HG03045 (cell line): ENCODE data around the gene GADD45A.
A peak's percentile ranks its signal among the peaks of the same experiment; 100 is the strongest.
"Not testable (repeated sequence)": the region's sequence is repeated elsewhere in the genome, so short reads cannot be mapped to it uniquely, and the experiment has no call there.

Experiments used
- ATAC-seq: cut with Tn5 transposase; IDR thresholded peaks from one replicate; pipeline ENCODE4 v1.9.1; 2021; ENCODE audit warnings: mild to moderate bottlenecking, moderate library complexity; ENCODE audit not compliant: unreplicated experiment

Gene GADD45A

DNA sequence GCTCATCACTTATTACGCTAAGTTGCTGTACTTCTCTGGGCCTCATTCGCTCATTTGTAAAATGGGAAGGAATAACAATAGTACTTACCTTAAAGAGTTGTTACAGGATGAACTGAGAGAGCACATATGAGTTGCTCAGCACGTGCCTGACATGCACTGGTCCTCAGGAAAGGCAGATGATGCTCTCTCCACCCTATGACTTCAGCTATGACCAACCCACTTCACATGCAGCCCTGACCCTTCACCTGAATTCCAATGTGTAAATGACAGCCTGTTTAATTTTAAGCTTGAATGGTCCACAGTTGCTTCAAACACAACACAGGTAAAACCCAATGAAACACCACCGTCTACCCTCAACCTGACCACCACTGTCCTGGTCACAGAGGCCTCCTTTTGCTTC, 32.9 kb downstream of the GADD45A start:
- no peak for ATAC-seq

DNA sequence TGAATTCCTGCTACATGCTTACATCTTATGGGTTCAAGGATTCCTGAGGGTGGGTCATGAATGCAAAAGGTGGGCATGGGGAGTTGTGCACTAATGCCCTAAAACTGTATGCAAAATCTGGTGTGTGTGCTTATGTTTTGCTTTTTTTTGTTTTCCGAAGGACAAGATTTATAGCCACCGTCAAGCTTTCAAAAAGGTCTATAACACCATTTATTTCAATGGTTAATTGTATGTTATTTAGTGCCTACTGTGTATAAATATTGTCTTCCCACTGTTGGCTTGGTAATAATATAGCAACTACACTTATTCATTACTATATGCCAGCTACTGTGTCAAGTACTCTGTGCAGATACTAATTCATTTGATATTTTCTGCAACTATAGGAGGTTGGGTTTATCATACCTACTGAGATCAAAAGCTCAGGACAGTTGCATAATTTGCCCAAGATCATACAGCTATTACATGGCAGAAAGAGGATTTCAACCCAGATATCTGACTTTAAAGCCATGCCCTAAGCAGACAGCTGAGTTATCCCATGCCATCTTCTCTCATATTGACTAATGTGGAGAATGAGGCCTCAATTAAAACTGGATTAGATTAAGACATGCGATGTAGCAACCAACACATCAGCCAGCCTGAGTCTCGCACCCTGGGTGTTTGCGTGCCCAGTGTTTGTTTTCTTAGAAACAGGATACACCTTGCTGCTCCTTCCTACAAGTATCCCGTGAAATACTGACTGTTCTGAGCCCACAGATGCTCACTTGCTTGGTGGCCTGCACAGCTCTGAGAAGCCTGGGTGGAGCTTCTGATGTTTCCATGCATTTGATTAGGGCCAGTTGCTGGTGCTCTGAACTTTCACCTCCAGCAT, 34.6 kb downstream of the GADD45A start:
- no peak for ATAC-seq

DNA sequence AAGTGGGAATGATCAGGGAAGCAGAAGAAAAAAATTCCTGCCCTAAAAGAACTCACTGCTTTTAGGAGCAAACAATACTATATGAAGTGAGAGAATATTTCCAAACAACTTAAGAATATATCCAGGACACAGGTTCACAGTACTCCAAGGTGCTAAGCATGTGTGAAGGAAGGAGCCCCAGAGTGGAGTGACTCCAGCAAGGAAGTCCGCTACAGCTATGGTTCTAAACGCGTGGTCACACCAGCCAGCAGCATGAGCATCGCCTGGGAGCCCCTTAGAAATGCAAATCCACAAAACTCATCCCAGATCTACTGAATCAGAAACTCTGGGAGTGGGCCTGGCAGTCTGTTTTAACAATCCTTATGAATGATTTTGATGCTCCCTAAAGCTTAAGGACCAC, 36.1 kb downstream of the GADD45A start:
- ATAC-seq, result no peak

DNA sequence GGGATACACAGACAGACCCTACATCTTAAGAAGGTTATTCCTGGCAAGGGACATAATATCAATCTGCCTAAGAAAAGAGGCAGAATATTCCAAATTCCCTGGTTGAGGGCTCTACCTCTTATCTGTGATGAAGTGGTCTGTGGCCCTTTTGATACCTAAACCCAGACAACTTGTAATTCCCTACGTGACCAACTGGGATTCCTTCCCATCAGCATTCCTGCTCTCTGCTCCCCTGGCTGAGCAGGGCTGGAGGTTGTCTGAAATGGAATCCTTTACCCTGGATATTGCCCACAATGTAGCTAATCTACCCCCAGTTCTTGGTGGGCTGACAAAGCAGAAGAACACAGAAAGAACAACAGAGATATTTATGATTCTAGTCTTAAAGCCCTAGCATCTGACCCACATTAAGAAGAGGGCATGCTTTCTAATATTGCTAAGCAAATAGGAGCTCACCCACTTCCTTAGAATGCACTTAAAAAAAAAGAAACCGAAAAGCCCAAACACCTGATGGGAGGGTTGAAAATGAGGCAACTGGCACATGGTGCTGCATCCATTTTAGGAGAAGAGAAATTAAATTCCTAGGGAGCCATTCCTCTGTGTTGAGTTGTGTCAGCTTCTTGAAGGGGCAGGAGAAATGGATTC, 36.8 kb downstream of the GADD45A start:
- no peak for ATAC-seq

DNA sequence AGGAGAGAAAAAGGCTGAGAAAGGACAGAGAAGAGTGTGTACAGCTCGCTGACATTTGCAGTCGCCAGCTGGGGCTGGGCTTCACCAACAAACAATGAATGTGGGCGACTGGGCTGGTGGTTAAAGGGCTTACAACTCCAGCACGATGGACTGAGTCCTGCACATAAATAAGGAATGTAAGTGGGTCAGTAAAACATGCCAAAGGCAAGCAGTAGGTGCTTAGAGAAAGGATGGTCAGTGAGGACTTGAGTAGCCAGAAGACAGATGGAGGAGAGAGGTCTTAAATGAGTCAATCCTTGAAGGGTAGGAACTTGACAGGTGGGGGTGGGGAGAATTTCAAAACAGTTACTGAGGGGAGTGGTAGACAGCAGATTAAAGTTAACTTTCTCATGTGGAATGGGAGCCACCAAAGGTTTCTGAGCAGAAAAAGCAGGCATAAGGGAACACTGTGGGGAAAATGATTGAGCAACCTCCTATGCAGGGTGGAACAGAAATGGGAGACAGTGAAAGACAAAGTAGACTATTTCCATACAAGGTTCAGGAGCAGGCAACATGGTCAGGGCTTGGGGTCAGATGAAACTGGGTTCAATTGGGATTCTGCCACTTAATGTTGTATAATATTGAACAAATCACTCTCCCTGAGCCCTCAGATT, 37.4 kb downstream of the GADD45A start:
- ATAC-seq, result no peak

DNA sequence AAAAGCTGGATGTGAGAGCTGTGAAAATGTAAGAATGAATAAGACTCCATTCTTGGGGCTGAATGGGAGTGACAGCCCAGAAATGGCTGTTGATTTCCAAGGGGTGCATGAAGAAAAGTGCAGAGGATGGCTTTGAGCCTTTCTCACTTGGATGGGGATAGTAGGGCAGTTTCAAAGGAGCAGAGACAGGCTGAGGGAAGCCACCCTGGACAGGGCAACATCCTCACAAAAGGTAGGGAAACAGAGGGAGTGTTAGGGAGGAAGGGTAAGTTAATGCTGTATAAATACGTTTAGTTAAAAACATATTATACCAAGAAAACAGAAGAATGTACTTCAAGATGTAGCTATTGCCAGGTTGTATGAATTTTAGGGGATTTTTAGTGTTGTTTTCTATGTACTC, 38.1 kb downstream of the GADD45A start:
- ATAC-seq, result no peak

DNA sequence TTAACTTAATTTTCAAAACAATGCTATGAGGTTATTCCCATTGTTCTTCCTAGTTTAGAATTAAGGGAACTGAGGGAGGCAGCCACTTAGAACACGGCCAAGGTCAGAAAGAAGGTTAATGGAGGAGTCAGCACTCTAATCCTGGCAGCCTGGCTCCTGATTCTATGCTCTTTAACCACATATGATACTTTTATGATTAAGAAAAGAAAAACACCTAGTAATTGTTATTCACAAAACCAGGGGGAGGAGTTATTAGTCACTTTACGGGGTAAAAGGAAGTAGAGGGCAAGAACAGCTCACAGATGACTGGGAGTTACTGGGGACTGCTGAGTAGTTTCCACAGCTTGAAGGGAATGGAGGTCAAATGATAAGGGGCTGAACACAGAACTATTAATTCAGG, 38.6 kb downstream of the GADD45A start:
- ATAC-seq, result peak; percentile 76

DNA sequence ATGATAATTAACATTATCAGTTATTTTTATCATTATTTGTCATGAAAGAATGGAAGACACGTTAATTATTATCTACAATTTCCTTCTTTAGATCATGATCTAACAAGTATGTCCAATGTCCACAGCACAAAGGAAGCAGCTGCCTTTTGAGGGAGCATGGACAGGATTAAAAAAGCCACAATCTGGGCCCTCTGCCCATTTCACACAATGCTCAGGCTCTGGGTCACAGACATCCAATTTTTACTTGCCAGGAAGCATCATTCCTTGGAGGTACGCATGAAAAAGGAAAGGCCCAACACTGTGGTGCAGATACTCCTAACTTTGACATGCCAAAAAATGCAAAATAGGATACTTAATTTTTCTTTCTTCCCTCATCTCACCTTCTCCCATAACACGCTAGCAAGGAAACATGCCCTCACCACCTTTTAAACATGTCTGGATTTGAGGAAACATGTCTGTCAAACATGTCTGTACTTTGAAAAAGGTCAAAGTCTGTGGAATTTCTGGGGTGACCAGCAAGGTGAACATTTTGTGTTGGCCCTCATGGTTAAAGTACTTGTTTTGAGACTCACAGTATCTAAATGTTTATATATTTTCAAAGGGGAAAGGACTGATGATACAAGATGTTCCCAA, 40.0 kb downstream of the GADD45A start:
- no peak for ATAC-seq

DNA sequence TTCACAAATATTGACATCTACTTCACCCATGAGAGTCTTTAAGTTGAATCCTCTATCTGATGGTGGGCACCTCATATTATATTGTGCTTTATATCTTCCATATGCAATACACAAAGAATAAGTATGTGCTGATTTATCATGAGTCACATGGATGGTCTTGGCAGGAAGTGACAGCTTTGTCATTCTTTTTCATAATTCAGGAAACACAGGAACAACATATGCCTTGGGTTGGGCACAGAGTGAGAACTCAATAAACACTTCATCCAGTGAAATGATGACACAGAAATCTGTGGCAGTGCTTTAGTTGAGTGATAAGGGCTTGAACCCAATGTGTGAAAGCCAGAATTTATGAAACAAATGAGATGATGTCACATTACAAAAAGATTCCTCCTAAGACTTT, 41.2 kb downstream of the GADD45A start:
- no peak for ATAC-seq

DNA sequence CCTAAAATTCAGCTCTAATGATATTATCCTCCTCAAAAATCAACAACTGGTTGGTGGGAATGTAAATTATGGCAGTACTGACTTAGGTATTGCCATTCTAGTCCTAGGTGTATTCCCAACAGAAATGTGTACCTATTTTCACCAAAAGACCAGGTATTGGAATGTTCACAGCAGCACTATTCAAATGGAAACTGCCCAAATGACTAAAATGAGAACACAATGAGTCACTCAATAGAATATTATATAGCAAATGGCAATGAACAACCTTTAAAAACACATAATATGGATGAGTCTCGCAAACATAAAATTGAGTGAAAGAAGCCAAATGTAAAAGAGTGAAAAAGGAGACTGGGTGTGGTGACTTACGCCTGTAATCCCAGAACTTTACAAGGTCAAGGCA, 44.9 kb downstream of the GADD45A start:
- no peak for ATAC-seq

DNA sequence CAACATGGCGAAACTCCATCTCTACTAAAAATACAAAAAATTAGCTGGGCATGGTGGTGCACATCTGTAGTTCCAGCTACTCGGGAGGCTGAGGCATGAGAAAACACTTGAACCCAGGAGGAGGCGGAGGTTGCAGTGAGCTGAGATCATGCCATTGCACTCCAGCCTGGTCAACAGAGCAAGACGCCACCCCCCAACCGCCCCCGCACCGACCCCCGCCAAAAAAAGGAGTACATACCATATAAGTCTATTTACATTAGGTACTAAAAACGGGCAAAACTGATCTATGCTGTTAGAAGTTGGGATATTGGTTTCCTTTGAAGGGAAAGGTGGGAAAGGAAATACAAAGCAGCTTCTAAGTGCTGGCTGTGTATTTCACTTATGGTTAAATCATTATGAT, 45.3 kb downstream of the GADD45A start:
- ATAC-seq, result not testable (repeated sequence)

DNA sequence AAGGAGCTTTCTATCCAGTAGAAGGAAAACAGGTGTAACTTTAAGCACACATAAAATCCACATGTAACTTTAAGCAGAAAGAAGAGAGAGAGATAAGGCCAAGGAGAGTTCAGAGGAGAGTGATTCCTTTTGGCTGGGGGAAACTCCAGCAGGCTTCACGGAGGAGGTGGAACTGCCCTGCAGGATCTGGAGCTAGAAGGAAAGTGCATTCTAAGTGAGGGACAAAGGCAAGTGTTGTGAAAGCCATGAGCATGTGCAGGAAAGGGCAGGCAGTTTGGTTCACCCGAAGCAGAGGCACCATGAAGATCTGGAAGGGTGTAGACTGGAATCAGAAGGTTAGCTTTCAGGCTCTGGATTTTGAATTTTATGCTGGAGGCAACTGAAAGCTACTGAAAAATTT, 46.3 kb downstream of the GADD45A start:
- ATAC-seq, result no peak

DNA sequence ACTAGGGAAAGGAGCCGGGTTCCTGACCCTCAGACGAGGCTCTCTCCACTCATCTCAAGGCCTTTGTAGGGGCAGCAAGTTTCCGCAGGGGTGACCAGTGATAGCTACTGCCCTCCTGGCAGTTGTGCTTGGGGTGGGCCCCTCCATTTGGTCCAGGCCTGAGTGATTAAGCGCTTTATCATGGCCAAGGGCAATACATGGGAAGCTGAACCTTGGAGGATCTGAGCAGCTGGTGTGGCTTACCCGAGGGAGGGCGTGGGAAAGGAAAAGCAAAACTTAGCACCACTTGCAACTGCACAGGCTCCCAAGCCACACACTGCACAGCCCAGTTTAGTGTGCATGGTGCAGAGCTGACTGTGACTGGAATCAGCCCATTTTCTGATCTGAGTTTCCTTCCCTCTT, 47.8 kb downstream of the GADD45A start:
- peak; percentile 44 for ATAC-seq

DNA sequence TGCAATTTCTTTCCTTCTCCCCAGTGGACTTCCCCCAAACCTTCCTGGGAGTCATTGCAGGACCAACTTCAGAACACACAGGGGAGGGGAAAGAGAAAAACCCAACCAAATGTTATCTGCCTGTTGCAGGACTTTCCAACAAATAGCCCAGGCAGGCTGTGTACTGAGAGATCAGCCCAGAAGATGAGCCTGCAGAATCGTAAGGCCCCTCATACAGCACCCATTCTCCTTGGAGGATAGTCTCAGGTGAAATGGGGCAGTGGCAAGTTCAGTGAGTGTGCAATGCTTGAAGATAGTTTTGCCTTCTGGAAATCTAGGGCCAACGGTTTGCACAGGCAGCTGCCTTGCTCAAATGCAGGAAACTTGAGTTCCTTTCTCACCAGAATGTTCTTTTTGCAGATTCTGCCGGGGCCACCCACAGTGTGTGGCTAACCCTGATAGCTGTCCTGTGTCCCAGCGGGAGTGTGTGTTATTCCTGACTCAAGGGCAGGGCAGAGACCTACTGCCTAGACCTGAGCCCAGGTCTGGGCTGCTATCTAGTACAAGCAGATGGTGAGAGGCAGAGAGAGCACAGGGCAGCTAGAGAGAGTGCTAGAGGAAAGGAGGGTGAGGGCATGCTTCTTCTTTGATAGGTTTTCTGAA, 48.8 kb downstream of the GADD45A start:
- ATAC-seq, result no peak

DNA sequence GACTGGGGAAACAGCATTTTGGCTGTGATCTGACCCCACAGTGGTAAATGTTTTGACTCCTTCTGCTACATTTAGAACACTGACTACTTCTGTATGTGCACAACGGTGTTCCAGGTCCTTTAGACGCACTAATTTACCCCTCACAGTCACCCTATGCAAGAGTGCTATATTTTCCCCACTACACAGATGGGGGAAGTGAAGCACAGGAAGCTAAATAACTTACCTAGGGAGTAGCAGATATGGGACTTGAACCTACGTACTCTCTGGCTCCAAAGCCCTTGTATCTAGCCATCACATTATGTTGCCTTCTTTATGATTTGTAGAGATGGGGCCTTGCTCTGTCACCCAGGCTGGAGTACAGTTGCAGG, 49.3 kb downstream of the GADD45A start:
- no peak for ATAC-seq

DNA sequence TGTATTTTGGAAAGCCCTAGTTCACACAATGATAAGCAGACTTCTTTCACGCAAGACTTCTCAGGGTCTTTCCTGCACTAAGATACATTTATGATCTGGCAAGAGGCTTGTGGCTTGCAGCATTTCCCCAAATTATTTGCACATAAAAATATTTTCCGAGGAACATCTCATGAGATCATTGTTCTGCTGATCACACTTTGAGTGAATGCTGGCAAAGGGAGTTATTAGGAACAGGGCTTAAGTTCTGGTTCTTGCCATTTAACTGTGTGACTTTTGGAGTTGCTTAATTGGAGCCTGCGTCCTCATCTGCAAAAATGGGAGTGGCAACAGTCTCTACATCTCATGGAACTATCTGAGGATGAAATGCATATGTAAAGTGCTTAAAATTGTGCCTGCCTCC, 50.2 kb downstream of the GADD45A start:
- ATAC-seq, result no peak

DNA sequence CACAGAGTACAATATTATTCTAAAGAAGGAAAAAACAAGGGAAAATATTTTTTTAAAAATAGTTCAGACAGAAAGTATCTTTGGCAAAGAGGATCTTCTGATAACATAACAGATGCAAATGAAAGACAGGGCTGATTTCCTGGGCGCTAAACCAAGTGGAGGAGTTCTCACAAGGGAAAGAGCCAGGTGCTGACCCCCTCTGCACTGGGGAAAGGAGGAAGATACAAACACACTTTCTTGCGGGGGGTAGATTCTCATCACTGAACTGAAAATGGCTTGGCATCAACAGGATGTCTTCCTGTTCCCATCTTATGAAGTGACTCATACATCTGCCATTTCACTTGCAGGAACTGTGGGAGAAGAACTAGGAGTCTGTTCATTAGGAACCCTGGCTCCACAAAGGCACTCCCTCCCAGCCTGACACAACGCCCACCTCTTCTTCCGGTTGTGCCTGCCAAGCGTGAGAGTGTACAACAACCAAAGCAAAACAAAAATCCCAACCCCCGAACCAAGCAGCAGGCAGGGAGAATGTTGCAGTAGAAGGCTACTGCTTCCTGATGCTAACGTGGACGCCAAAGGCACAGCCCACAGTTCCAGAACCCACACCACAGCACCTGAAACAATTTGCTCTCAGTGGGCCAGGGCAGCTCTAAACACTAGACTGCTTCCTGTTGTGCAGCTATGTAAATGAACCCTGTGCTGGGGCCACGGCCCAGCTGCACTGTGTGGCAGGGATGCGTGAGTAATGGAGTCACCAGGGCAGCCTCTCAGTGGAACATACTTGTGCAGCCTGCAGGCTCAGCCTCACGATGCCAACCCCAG, 51.0 kb downstream of the GADD45A start:
- peak; percentile 95 for ATAC-seq

DNA sequence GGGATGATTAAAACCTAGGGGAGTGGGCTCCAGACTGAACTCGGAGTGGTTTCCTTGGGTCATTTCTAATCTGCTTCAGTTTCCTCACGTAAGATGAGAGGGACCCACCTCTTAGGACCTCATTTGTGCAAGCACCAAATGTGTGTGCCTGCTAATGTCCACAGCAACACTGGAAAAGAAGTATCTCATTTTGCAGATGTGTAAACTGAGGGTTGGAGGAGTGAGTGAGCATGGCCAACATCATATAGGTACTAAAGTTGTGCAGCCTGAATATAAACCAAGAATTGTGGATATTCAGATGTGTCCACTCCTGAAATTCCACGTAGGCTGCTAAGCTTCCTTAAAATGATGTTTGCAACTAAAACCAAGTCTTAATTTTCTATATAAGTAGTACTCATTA, 51.7 kb downstream of the GADD45A start:
- ATAC-seq, result no peak

DNA sequence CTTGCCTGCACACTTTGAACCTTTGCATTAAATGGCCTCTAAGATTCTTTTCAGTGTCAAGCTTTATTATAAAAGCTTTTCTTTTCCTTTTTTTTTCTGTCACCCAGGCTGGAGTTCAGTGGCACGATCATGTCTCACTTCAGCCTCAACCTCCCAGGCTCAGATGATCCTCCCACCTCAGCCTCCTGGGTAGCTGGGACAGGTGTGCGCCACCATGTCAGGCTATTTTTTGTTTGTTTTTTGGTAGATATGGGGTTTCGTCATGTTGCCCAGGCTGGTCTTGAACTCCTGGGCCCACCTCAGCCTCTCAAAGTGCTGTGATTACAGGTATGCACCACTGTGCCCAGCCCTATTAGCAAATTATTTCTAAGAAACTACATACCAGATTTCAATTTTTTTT, 52.9 kb downstream of the GADD45A start:
- ATAC-seq, result no peak
